Stomach (tissue), 4 donors: ENCODE results near the gene R3HDM2.

Source experiments
- CTCF ChIP-seq, 7 experiments: fragments of 450-650 bp in 4 of 7; fragments of 200-600 bp in 3 of 7; sonication (generic) in 3 of 7; IDR thresholded peaks; one replicate each; pipeline ENCODE4 v1.5.1; 2016 to 2019; ENCODE audit warnings: antibody characterized with exemption in 7 of 7, control low read depth in 2 of 7, mild to moderate bottlenecking in 1 of 7
- EP300 ChIP-seq: sonication (generic); formaldehyde crosslinking; IDR thresholded peaks from one replicate; pipeline ENCODE4 v1.6.1; 2017; ENCODE audit warnings: antibody characterized with exemption

GRCh38 chr12:57470970-57471656 is 40.3 kb upstream of the R3HDM2 start:
- TF ChIP-seq CTCF (IDR thresholded peaks at IDR 0.05) (no peak), EP300 (no peak)
